DND-41 (cell line): ENCODE measurements around the gene WASHC2C.
"Not testable (repeated sequence)": the region's sequence is repeated elsewhere in the genome, so short reads cannot be mapped to it uniquely, and the experiment has no call there.

ENCODE experiments used
- ATAC-seq: fragments of 200-7000 bp; cut with Tn5 transposase; 3 replicates; pipeline ENCODE4 v1.9.1; 2021; ENCODE audit warnings: low read depth; ENCODE audit not compliant: insufficient read depth
- DNase-seq: peaks from one replicate; pipeline ENCODE4 v3.0.0-alpha.2; 2020
- H2AFZ ChIP-seq: 2 replicates; pipeline ENCODE4 v1.6.0; 2012; ENCODE audit warnings: low read depth, low read length
- H3K27ac ChIP-seq: 2 replicates; pipeline ENCODE4 v1.5.1; 2012; ENCODE audit warnings: low read length, inconsistent platforms
- H3K27me3 ChIP-seq: fragments of 200-600 bp; sonication (generic); 2 replicates; pipeline ENCODE4 v1.6.0; 2012; ENCODE audit warnings: low read length, mild to moderate bottlenecking, inconsistent platforms; ENCODE audit not compliant: insufficient read depth, poor library complexity
- H3K36me3 ChIP-seq: 2 replicates; pipeline ENCODE4 v1.5.1; 2012; ENCODE audit warnings: low read length, inconsistent platforms; ENCODE audit not compliant: insufficient read depth
- H3K4me1 ChIP-seq: 2 replicates; pipeline ENCODE4 v1.5.1; 2012; ENCODE audit warnings: mild to moderate bottlenecking, low read length; ENCODE audit not compliant: insufficient read depth
- H3K4me2 ChIP-seq: 2 replicates; pipeline ENCODE4 v1.6.0; 2012; ENCODE audit warnings: mild to moderate bottlenecking, moderate library complexity, low read length, inconsistent platforms; ENCODE audit not compliant: insufficient read depth
- H3K4me3 ChIP-seq, 2 experiments: fragments of 200-600 bp in 1 of 2; shearing (Covaris generic) in 1 of 2; 2 replicates each; pipeline ENCODE4 v1.5.1; 2012 to 2016; ENCODE audit warnings: inconsistent platforms in 2 of 2, low read length in 2 of 2, mild to moderate bottlenecking in 2 of 2, low read depth in 1 of 2, moderate library complexity in 1 of 2
- H3K79me2 ChIP-seq: 2 replicates; pipeline ENCODE4 v1.6.0; 2012; ENCODE audit warnings: low read length, inconsistent platforms; ENCODE audit not compliant: insufficient read depth
- H3K9ac ChIP-seq: 2 replicates; pipeline ENCODE4 v1.6.0; 2012; ENCODE audit warnings: low read depth, mild to moderate bottlenecking, inconsistent platforms, low read length, moderate library complexity
- H3K9me3 ChIP-seq: 2 replicates; pipeline ENCODE4 v1.5.1; 2012; ENCODE audit warnings: low read length, moderate library complexity, mild to moderate bottlenecking, inconsistent platforms; ENCODE audit not compliant: insufficient read depth, severe bottlenecking
- H4K20me1 ChIP-seq: 2 replicates; pipeline ENCODE4 v1.6.0; 2012; ENCODE audit warnings: low read length; ENCODE audit not compliant: insufficient read depth

The WASHC2C gene

GRCh38 chr10:45726703-45727420, at the start of gene WASHC2C:
Gene WASHC2C (plus strand): TSS chr10:45727266. CDS start chr10:45727318, 52 bp downstream.
- DNase-seq = peak; percentile 97
- peak within 1 kb of the TSS; percentile 81 for H3K4me2 ChIP-seq
- H3K4me3 ChIP-seq = peak within 1 kb of the TSS; percentile 24 to 58
- peaks cover 19% of the 10 kb centered on the region for H3K4me1 ChIP-seq
- H3K79me2 ChIP-seq, H4K20me1 ChIP-seq, H3K27me3 ChIP-seq, H3K36me3 ChIP-seq, H3K9me3 ChIP-seq: not testable (repeated sequence)
- H3K27ac ChIP-seq = peak within 1 kb of the TSS; percentile 73
- H2AFZ ChIP-seq = peak within 1 kb of the TSS; percentile 65
- peak; percentile 94 for ATAC-seq
- H3K9ac ChIP-seq = peak within 1 kb of the TSS; percentile 57

- H3K9ac ChIP-seq, H3K79me2 ChIP-seq, H3K4me3 ChIP-seq, H3K4me1 ChIP-seq, H2AFZ ChIP-seq, ATAC-seq, H3K27ac ChIP-seq, H3K4me2 ChIP-seq, H3K27me3 ChIP-seq, DNase-seq, H4K20me1 ChIP-seq, H3K36me3 ChIP-seq, H3K9me3 ChIP-seq: not testable (repeated sequence)
Observed at GRCh38 chr10:45678467-45678866, 48.6 kb upstream of the WASHC2C start.

GRCh38 chr10:45710200-45710796, 16.8 kb upstream of the WASHC2C start:
- H3K27me3 ChIP-seq, ATAC-seq, H2AFZ ChIP-seq, H3K4me2 ChIP-seq, H3K79me2 ChIP-seq, H3K4me3 ChIP-seq, H3K9ac ChIP-seq, H3K36me3 ChIP-seq, H3K9me3 ChIP-seq, H3K4me1 ChIP-seq, H3K27ac ChIP-seq, DNase-seq, H4K20me1 ChIP-seq: not testable (repeated sequence)

- not testable (repeated sequence) for H3K4me3 ChIP-seq
Observed at GRCh38 chr10:45711223-45711622, 15.8 kb upstream of the WASHC2C start.

GRCh38 chr10:45717053-45717452, 10.0 kb upstream of the WASHC2C start:
- H3K4me1 ChIP-seq, H3K9ac ChIP-seq, H3K36me3 ChIP-seq, H3K79me2 ChIP-seq, H3K27me3 ChIP-seq, H3K4me3 ChIP-seq, H3K27ac ChIP-seq, H3K9me3 ChIP-seq, H2AFZ ChIP-seq, H4K20me1 ChIP-seq, DNase-seq, ATAC-seq, H3K4me2 ChIP-seq: not testable (repeated sequence)

More at GRCh38 chr10:45711223-45711622, 15.8 kb upstream of the WASHC2C start:
- H3K9me3 ChIP-seq, ATAC-seq, H3K36me3 ChIP-seq, H3K79me2 ChIP-seq, H4K20me1 ChIP-seq, H3K4me2 ChIP-seq, H3K27ac ChIP-seq, H3K27me3 ChIP-seq, H3K9ac ChIP-seq, H3K4me1 ChIP-seq, DNase-seq, H2AFZ ChIP-seq: not testable (repeated sequence)

GRCh38 chr10:45717642-45718041, 9.4 kb upstream of the WASHC2C start:
- H3K4me1 ChIP-seq, H3K9me3 ChIP-seq, H3K79me2 ChIP-seq, H3K4me3 ChIP-seq, H3K4me2 ChIP-seq, H3K9ac ChIP-seq, H2AFZ ChIP-seq, DNase-seq, H3K27ac ChIP-seq, H3K27me3 ChIP-seq, H4K20me1 ChIP-seq, ATAC-seq, H3K36me3 ChIP-seq: not testable (repeated sequence)

GRCh38 chr10:45721503-45721902, 5.6 kb upstream of the WASHC2C start:
- not testable (repeated sequence) for H3K79me2 ChIP-seq, ATAC-seq, H3K27ac ChIP-seq, H3K4me1 ChIP-seq, H3K4me2 ChIP-seq, H3K27me3 ChIP-seq, H2AFZ ChIP-seq, DNase-seq, H3K36me3 ChIP-seq, H3K4me3 ChIP-seq, H3K9me3 ChIP-seq, H4K20me1 ChIP-seq, H3K9ac ChIP-seq

GRCh38 chr10:45723851-45724250, 3.2 kb upstream of the WASHC2C start:
- H2AFZ ChIP-seq, H4K20me1 ChIP-seq, ATAC-seq, H3K36me3 ChIP-seq, H3K27ac ChIP-seq, H3K27me3 ChIP-seq, DNase-seq, H3K79me2 ChIP-seq, H3K4me2 ChIP-seq, H3K4me3 ChIP-seq, H3K9me3 ChIP-seq, H3K9ac ChIP-seq: not testable (repeated sequence)
- peaks cover 16% of the 10 kb centered on the region for H3K4me1 ChIP-seq
